K562 (cell line): ENCODE results near the gene HFE. TPM values are rescaled to one million over a fixed set of nuclear protein-coding genes. Genes with fewer than 3 reads are reported as not detected.

Source experiments
- DEAF1 ChIP-seq: fragments of 450-650 bp; formaldehyde crosslinking; IDR thresholded peaks from 2 replicates; pipeline ENCODE4 v1.4.0; 2020; ENCODE audit warnings: mild to moderate bottlenecking, moderate library complexity
- FOXK2 ChIP-seq, 2 experiments: fragments of 450-650 bp; IDR thresholded peaks in 1 of 2; conservative IDR thresholded peaks in 1 of 2; 2 replicates each; pipeline ENCODE4 v1.6.1; 2016; ENCODE audit warnings: low read depth in 2 of 2, mild to moderate bottlenecking in 1 of 2
- HDAC8 ChIP-seq: fragments of 450-650 bp; IDR thresholded peaks from 2 replicates; pipeline ENCODE4 v1.6.1; 2016; ENCODE audit warnings: mild to moderate bottlenecking, missing genetic modification characterization, moderate library complexity, missing compliant biosample characterization
- KDM4B ChIP-seq, 2 experiments: fragments of 450-650 bp in 1 of 2; sonication (generic) in 1 of 2; IDR thresholded peaks; 2 replicates each; pipeline ENCODE4 v1.6.1; 2016 to 2017; ENCODE audit warnings: borderline replicate concordance in 2 of 2, antibody characterized with exemption in 1 of 2, low read depth in 1 of 2, mild to moderate bottlenecking in 1 of 2
- KHSRP ChIP-seq: fragments of 450-650 bp; IDR thresholded peaks from 2 replicates; pipeline ENCODE4 v1.6.1; 2017
- SMAD3 ChIP-seq: fragments of 450-650 bp; formaldehyde crosslinking; conservative IDR thresholded peaks from 2 replicates; pipeline ENCODE4 v1.4.0; 2020; ENCODE audit warnings: mild to moderate bottlenecking
- TRIM25 ChIP-seq: fragments of 450-650 bp; IDR thresholded peaks from 2 replicates; pipeline ENCODE4 v1.7.0; 2016; ENCODE audit warnings: borderline replicate concordance
- ZHX1 ChIP-seq: fragments of 150-350 bp; conservative IDR thresholded peaks from 2 replicates; pipeline ENCODE4 v1.6.1; 2014; ENCODE audit warnings: low read length
- ZNF174 ChIP-seq: fragments of 250-450 bp; sonication (Bioruptor Pico); IDR thresholded peaks from 2 replicates; pipeline ENCODE4 v1.4.0; 2020; ENCODE audit warnings: mild to moderate bottlenecking
- polyA plus RNA-seq, 8 experiments: library from polyadenylated mRNA; depleted of rRNA in 4 of 8; stranded (reverse) in 5 of 8; unstranded in 3 of 8; fragments of >200 nt; fragmentation: Nextera tagmentation in 2 of 8; fragmentation: Illumina TruSeq in 1 of 8; extraction: Ambion mirVana in 2 of 8; extraction: Trizol in 1 of 8; gene quantifications; 2 replicates each; pipeline versions ENCODE4 v1.2.1 to v1.2.3, GENCODE V29; 2011 to 2014; ENCODE audit warnings: inconsistent platforms in 1 of 8, missing spikeins in 1 of 8
- total RNA-seq, 7 experiments: library from RNA; depleted of rRNA in 6 of 7; stranded (reverse); fragments of >200 nt in 6 of 7; fragmentation: Illumina TruSeq in 2 of 7; extraction: Trizol in 2 of 7; gene quantifications; 2 replicates each; pipeline versions ENCODE4 v1.2.1 to v1.2.3, GENCODE V29; 2011 to 2021; ENCODE audit warnings: low replicate concordance in 1 of 7
- TF ChIP-seq, protein P1 (sequence below), 2 experiments: fragments of 450-650 bp; formaldehyde crosslinking in 1 of 2; IDR thresholded peaks; 2 replicates each; pipeline versions ENCODE4 v1.4.0 to v1.6.1; 2014 to 2020; ENCODE audit warnings: mild to moderate bottlenecking in 2 of 2, borderline replicate concordance in 1 of 2, low read depth in 1 of 2
- TF ChIP-seq, protein P2 (sequence below): sonication (generic); formaldehyde crosslinking; IDR thresholded peaks from 2 replicates; pipeline ENCODE4 v1.8.0; 2022; ENCODE audit warnings: mild to moderate bottlenecking, missing genetic modification reagents

The HFE gene
- total and polyA plus RNA-seq, 9 of the 15 experiments (the other 6 are each of a cell fraction or from before 2014, with no cell fraction given) = 0.14 to 1.2 (median 0.76) TPM

DNA sequence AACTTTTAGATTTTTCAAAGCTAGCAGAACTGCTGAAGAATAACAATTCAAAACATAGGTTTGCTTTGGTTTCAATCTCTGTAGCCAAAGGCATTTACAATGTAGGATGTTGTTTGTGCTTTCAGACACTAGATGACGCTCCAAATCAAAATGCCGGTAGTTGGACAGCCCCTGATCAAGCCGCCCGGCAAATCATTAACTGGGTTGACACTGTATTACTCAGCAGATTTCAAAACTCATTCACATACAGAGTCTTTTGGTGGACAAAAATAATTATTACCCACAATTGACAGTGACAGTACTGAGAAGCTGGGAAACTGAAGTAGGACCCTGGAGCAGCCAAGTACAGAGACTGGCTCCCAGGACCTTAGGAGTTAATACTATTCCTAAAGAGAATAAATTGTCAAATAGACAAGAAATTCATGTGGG, 21.3 kb upstream of the HFE start (continued):
- TF ChIP-seq, protein P1, sequence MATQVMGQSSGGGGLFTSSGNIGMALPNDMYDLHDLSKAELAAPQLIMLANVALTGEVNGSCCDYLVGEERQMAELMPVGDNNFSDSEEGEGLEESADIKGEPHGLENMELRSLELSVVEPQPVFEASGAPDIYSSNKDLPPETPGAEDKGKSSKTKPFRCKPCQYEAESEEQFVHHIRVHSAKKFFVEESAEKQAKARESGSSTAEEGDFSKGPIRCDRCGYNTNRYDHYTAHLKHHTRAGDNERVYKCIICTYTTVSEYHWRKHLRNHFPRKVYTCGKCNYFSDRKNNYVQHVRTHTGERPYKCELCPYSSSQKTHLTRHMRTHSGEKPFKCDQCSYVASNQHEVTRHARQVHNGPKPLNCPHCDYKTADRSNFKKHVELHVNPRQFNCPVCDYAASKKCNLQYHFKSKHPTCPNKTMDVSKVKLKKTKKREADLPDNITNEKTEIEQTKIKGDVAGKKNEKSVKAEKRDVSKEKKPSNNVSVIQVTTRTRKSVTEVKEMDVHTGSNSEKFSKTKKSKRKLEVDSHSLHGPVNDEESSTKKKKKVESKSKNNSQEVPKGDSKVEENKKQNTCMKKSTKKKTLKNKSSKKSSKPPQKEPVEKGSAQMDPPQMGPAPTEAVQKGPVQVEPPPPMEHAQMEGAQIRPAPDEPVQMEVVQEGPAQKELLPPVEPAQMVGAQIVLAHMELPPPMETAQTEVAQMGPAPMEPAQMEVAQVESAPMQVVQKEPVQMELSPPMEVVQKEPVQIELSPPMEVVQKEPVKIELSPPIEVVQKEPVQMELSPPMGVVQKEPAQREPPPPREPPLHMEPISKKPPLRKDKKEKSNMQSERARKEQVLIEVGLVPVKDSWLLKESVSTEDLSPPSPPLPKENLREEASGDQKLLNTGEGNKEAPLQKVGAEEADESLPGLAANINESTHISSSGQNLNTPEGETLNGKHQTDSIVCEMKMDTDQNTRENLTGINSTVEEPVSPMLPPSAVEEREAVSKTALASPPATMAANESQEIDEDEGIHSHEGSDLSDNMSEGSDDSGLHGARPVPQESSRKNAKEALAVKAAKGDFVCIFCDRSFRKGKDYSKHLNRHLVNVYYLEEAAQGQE (IDR thresholded peaks at IDR 0.05; ENCODE audit: borderline replicate concordance) = peak; percentile 95
- TF ChIP-seq, protein P1 (CRISPR knock-in tag; IDR thresholded peaks at IDR 0.05; ENCODE audit: low read depth) = no peak
- TF ChIP-seq KHSRP (no peak), ZHX1 (no peak), KDM4B (IDR thresholded peaks at IDR 0.05; ENCODE audit: borderline replicate concordance in 2 of 2, low read depth in 1 of 2) (no peak), FOXK2 (conservative IDR thresholded peaks at IDR 0.05 in 1 of 2, IDR thresholded peaks at IDR 0.05 in 1 of 2; ENCODE audit: low read depth in 2 of 2) (peak in 1 of 2 experiments; percentile 14; a peak in 1 of 4 replicates), TRIM25 (no peak), SMAD3 (no peak), DEAF1 (peak; percentile 97), ZNF174 (CRISPR knock-in tag) (no peak), HDAC8 (no peak)
- TF ChIP-seq, protein P2, sequence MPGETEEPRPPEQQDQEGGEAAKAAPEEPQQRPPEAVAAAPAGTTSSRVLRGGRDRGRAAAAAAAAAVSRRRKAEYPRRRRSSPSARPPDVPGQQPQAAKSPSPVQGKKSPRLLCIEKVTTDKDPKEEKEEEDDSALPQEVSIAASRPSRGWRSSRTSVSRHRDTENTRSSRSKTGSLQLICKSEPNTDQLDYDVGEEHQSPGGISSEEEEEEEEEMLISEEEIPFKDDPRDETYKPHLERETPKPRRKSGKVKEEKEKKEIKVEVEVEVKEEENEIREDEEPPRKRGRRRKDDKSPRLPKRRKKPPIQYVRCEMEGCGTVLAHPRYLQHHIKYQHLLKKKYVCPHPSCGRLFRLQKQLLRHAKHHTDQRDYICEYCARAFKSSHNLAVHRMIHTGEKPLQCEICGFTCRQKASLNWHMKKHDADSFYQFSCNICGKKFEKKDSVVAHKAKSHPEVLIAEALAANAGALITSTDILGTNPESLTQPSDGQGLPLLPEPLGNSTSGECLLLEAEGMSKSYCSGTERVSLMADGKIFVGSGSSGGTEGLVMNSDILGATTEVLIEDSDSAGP (CRISPR knock-in tag) = no peak
